ENCODE results near the gene ARL8A.
A peak's percentile ranks its signal among the peaks of the same experiment; 100 is the strongest.

GRCh38 chr1:202122639-202123335, 21.8 kb downstream of the ARL8A start, which contains the start of gene GPR37L1:
- TF ChIP-seq CTCF (conservative IDR thresholded peaks at IDR 0.05; ENCODE audit: low read depth, low read length): peak; percentile 58
- TF ChIP-seq POLR2A (IDR thresholded peaks at IDR 0.05; ENCODE audit: low read depth, low read length): no peak
- peak; percentile 36 for TF ChIP-seq RAD21 (IDR thresholded peaks at IDR 0.05; ENCODE audit: low read length)
- no peak for TF ChIP-seq USF2 (IDR thresholded peaks at IDR 0.05; ENCODE audit: low read depth, low read length)
- no peak for TF ChIP-seq CHD1 (IDR thresholded peaks at IDR 0.05; ENCODE audit: low read depth, low read length)
- no peak for TF ChIP-seq RCOR1 (IDR thresholded peaks at IDR 0.05; ENCODE audit: insufficient replicate concordance, low read length)
- no peak for TF ChIP-seq CEBPB (IDR thresholded peaks at IDR 0.05; ENCODE audit: low read depth, low read length)
- TF ChIP-seq RFX5 (IDR thresholded peaks at IDR 0.05; ENCODE audit: low read depth, low read length): no peak
- no peak for TF ChIP-seq MAFK (IDR thresholded peaks at IDR 0.05; ENCODE audit: low read depth, low read length)
- TF ChIP-seq BHLHE40 (IDR thresholded peaks at IDR 0.05; ENCODE audit: low read depth, low read length): 0 out of 2 replicates have a peak, but pooled peaks have one; percentile 19
- TF ChIP-seq SMC3 (IDR thresholded peaks at IDR 0.05; ENCODE audit: low read depth, low read length): peak; percentile 49
- peak; percentile 81; the same call in 1 of the 2 replicates for TF ChIP-seq MAZ (IDR thresholded peaks at IDR 0.05; ENCODE audit: borderline replicate concordance, low read depth, low read length)
- TF ChIP-seq NFE2L2 (IDR thresholded peaks at IDR 0.05; ENCODE audit: low read depth, low read length): no peak

Data from IMR-90 (cell line).